Measurements from ENCODE around the gene NPEPL1.
"Not testable (repeated sequence)": the region's sequence is repeated elsewhere in the genome, so short reads cannot be mapped to it uniquely, and the experiment has no call there.

NPEPL1 gene

GRCh38 chr20:58745391-58745790, 52.8 kb downstream of the NPEPL1 start:
- DNase-seq = no peak

GRCh38 chr20:58746620-58747019, 54.0 kb downstream of the NPEPL1 start:
- DNase-seq = no peak

GRCh38 chr20:58747211-58747610, 54.6 kb downstream of the NPEPL1 start:
- DNase-seq = no peak

- no peak for DNase-seq
Measured at GRCh38 chr20:58748618-58749017, 56.0 kb downstream of the NPEPL1 start.

- no peak for DNase-seq
Measured at GRCh38 chr20:58749098-58749769, 56.6 kb downstream of the NPEPL1 start.

- DNase-seq = no peak
Measured at GRCh38 chr20:58749979-58750378, 57.4 kb downstream of the NPEPL1 start.

GRCh38 chr20:58750706-58751105, 58.1 kb downstream of the NPEPL1 start:
- DNase-seq = not testable (repeated sequence)

GRCh38 chr20:58751979-58752378, 59.4 kb downstream of the NPEPL1 start:
- no peak for DNase-seq

GRCh38 chr20:58752565-58752964, 60.0 kb downstream of the NPEPL1 start:
- no peak for DNase-seq

- DNase-seq = no peak
Measured at GRCh38 chr20:58753267-58753921, 60.8 kb downstream of the NPEPL1 start.

GRCh38 chr20:58753922-58754551, 61.4 kb downstream of the NPEPL1 start:
- DNase-seq = no peak

- no peak for DNase-seq
Measured at GRCh38 chr20:58754584-58754983, 62.0 kb downstream of the NPEPL1 start.

GRCh38 chr20:58755062-58755697, 62.6 kb downstream of the NPEPL1 start:
- no peak for DNase-seq

GRCh38 chr20:58755766-58756449, 63.3 kb downstream of the NPEPL1 start:
- no peak for DNase-seq

- DNase-seq = no peak
Measured at GRCh38 chr20:58756450-58756775, 63.8 kb downstream of the NPEPL1 start.

GRCh38 chr20:58757647-58758046, 65.0 kb downstream of the NPEPL1 start:
- not testable (repeated sequence) for DNase-seq

GRCh38 chr20:58759947-58760346, 67.3 kb downstream of the NPEPL1 start:
- DNase-seq = no peak

- no peak for DNase-seq
Measured at GRCh38 chr20:58760856-58761255, 68.3 kb downstream of the NPEPL1 start.

GRCh38 chr20:58762120-58762519, 69.5 kb downstream of the NPEPL1 start:
- DNase-seq = no peak

GRCh38 chr20:58763076-58763475, 70.5 kb downstream of the NPEPL1 start:
- DNase-seq = no peak

Measured in HCEC 1CT (cell line).